IPS-NIHi11 (cell line): ENCODE measurements around the gene ZNF418.
A peak's percentile ranks its signal among the peaks of the same experiment; 100 is the strongest.
"Not testable (repeated sequence)": the region's sequence is repeated elsewhere in the genome, so short reads cannot be mapped to it uniquely, and the experiment has no call there.

Experiments used
- DNase-seq: peaks from one replicate; pipeline ENCODE4 v3.0.0; 2012; ENCODE audit warnings: mixed read lengths, low spot score

Gene ZNF418

GRCh38 chr19:57888560-57889231, 46.5 kb downstream of the ZNF418 start, which contains the start of gene ZNF814:
Gene ZNF814 (minus strand): TSS chr19:57889037. CDS start chr19:57888802, 235 bp downstream.
- DNase-seq, result peak; percentile 94

DNA sequence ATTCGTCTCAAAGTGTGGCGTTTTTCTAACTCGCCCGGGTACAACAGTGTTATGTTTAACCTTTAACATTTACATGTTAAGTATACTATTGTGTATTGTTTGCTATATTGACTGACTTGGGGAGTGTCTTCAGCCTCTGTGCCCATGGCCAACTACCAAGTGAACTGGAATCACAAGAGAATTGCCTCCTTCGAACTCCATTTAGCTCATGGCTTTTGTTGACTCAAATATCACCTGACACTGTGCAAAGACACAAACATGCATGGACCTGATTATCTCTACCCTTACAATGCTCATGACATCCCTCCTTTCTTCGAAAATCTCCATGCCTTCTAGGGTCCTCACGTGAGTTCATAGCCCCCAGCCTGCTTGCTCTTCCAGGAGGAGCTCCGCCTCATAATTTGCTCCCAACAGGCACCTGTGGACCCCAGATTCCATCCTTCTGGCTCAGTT, 47.1 kb downstream of the ZNF418 start:
- peak; percentile 10 for DNase-seq

DNA sequence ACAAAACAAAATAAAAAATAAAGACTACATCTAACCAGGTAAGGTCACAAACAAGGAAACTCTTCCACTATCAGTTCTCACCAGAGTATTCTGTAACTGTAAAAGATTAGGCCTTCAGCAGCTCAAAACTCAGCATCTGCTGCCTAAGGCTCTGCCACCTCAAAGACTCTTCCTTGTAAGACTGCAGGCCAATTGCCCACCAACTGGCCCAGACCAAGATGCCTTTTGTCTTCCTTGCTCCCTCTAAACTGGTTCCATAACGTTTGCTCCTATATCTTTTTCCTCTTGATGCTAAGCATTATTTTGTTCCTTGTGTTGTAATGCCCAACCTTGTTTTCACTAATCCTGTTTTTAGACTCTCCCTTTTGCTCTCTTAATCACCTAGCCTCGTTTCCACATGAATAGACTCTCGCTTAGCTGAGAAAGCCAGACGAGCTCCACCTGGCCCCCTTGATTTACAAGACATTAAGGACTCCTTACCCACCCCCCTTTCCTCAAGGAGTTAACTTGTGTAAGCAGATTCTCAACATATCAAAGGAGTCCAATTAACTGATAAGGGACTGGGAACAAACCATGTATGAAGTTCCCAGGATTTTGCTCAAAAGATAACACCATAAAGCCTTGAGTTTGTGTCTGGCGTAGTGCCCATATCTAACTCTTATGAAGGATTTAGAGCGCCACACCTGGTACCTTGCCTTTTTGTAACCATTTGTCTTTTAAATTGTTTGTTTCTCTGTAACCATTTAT, 47.8 kb downstream of the ZNF418 start:
- peak; percentile 16 for DNase-seq

GRCh38 chr19:57886046-57886445, 49.2 kb downstream of the ZNF418 start:
- no peak for DNase-seq

DNA sequence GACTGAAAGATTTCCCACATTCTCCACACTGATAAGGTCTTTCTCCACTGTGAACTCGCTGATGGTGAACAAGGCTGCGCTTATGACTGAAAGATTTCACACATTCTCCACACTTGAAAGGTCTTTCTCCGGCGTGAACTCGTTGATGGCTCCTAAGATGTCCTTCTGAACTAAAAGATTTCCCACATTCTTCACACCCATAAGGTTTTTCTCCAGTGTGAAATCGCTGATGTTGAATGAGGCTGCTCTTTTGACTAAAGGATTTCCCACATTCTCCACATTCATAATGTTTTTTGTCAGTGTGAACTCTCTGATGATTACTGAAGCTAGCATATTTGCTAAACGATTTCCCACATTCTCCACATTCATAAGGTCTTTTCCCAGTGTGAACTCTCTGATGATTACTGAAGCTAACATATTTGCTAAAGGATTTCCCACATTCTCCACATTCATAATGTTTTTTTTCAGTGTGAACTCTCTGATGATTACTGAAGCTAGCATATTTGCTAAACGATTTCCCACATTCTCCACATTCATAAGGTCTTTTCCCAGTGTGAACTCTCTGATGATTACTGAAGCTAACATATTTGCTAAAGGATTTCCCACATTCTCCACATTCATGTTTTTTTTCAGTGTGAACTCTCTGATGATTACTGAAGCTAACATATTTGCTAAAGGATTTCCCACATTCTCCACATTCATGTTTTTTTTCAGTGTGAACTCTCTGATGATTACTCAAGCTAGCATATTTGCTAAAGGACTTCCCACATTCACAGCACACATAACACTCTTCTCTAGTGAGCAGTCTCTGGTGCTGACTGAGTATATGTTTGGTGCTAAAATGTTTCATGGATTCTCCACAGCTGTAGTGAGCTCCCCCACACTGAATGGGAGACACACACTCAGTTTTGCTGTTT, 61.1 kb downstream of the ZNF418 start:
- not testable (repeated sequence) for DNase-seq

GRCh38 chr19:57872450-57872849, 62.8 kb downstream of the ZNF418 start:
- DNase-seq, result no peak
